Epithelial cell of proximal tubule (primary cell): ENCODE data around the gene ATP6V0E2. TPM values are rescaled to one million over a fixed set of nuclear protein-coding genes. Genes with fewer than 3 reads are reported as not detected.

Experiments used
- DNase-seq: peaks from one replicate; pipeline ENCODE4 v3.0.0-alpha.2; 2011; ENCODE audit warnings: low read depth
- H3K4me3 ChIP-seq: 2 replicates; pipeline ENCODE4 v1.5.1; 2011; ENCODE audit warnings: low read depth, mild to moderate bottlenecking, low read length
- CTCF ChIP-seq: conservative IDR thresholded peaks from 2 replicates; pipeline ENCODE4 v1.5.1; 2012; ENCODE audit warnings: low read depth, mild to moderate bottlenecking, low read length
- total RNA-seq: library from RNA; depleted of rRNA; stranded (reverse); fragments of >200 nt; gene quantifications from 2 replicates; pipeline ENCODE4 v1.2.3, GENCODE V29; 2015

The ATP6V0E2 gene
- total RNA-seq, 1 donor from 2014 or later: 62.2 TPM

DNA sequence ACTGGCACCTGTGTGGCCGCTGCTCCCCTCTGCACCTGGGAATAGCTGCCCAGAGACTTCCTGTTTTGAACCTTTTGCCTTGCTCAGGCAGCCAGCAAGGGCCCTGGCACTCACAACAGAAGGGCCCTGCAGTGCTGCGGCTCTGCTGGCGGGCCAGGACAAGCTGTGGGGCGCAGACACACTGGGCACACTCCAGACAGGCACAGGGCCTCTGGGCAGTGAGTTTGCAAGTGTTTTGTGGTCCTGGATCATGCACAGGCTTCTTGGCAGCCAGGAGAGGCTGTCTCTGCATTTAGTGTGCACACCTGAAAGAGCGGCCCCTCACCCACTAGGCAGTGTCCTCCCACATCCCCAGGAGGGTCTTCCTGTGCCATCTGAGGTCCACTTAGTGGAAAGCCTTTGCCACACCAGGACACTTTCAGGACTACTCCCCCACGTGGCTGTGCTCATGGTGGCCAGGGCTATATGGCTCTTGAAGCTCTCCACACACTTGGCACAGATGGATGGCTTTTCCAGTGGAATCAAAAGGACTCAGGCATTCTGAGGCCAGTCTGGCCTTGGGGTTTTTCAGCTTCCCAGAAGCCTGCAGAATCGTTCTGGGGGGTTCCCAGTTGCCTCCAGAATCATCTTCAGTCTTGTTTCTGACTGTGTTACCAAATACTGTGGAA lies 5.0 kb upstream of the ATP6V0E2 start:
- no peak for DNase-seq
- no peak for TF ChIP-seq CTCF
- no peak overlapping the region for H3K4me3 ChIP-seq

GRCh38 chr7:149869291-149869650 lies 4.5 kb upstream of the ATP6V0E2 start:
- DNase-seq: no peak
- no peak for TF ChIP-seq CTCF
- H3K4me3 ChIP-seq: no peak overlapping the region

- no peak overlapping the region for H3K4me3 ChIP-seq
- no peak for DNase-seq
- TF ChIP-seq CTCF: no peak
These were observed 3.9 kb upstream of the ATP6V0E2 start for GRCh38 chr7:149869867-149870266.

- H3K4me3 ChIP-seq: no peak overlapping the region
- TF ChIP-seq CTCF: no peak
- no peak for DNase-seq
These were observed 3.5 kb upstream of the ATP6V0E2 start for GRCh38 chr7:149870274-149870673.

DNA sequence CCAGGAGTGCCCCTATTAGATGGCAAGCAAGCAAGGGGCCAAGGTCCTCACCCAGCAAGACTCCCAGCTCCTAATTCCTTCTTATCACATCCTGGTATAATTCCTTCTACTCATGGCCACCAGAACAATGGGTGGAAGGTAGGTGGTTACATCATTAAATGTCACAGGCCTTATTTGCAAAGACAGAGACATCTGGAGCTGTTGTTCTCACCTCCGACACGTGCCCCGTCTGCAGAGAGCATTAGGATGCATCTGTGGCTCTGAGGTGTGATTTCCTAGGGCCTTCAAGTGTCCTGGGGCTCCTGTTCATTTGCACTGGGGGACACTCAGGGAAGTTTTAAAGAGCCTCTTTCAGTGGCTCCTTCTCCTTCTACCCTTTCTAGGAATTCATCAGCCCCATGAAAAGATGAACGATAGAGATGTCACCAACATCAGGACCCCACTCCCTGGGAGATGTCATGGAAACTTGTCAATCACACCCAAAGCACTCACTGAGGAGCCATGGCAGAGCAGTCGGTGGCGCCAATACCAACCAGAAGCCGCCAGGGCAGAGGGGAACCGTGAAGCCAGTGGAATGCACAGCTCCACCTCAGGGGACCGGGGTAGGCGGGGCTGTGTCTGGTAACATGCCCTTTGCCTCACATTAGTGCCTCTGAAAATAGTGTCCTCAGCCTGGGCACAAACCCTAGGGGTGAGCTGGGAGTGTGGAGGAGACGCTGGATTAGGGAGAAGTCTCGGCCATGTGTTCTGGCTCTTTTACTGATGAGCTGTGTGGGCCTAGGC lies 2.9 kb upstream of the ATP6V0E2 start:
- no peak overlapping the region for H3K4me3 ChIP-seq
- DNase-seq: no peak
- no peak for TF ChIP-seq CTCF

GRCh38 chr7:149871576-149871975 lies 2.2 kb upstream of the ATP6V0E2 start:
- TF ChIP-seq CTCF: no peak
- no peak for DNase-seq
- H3K4me3 ChIP-seq: no peak overlapping the region
